Hepatocyte (in vitro differentiated cells): ENCODE results near the gene TRIP10.

ENCODE experiments used
- EZH2phosphoT487 ChIP-seq: fragments of 200-600 bp; sonication (generic); IDR thresholded peaks from one replicate; pipeline ENCODE4 v1.6.1; 2018; ENCODE audit warnings: antibody characterized with exemption, mild to moderate bottlenecking, low read depth, moderate library complexity; ENCODE audit not compliant: unreplicated experiment, severe bottlenecking
- TF ChIP-seq, protein P1 (sequence below): fragments of 200-600 bp; sonication (generic); IDR thresholded peaks from 2 replicates; pipeline ENCODE4 v1.5.1; 2016; ENCODE audit warnings: antibody characterized with exemption, mild to moderate bottlenecking; ENCODE audit not compliant: poor library complexity

DNA sequence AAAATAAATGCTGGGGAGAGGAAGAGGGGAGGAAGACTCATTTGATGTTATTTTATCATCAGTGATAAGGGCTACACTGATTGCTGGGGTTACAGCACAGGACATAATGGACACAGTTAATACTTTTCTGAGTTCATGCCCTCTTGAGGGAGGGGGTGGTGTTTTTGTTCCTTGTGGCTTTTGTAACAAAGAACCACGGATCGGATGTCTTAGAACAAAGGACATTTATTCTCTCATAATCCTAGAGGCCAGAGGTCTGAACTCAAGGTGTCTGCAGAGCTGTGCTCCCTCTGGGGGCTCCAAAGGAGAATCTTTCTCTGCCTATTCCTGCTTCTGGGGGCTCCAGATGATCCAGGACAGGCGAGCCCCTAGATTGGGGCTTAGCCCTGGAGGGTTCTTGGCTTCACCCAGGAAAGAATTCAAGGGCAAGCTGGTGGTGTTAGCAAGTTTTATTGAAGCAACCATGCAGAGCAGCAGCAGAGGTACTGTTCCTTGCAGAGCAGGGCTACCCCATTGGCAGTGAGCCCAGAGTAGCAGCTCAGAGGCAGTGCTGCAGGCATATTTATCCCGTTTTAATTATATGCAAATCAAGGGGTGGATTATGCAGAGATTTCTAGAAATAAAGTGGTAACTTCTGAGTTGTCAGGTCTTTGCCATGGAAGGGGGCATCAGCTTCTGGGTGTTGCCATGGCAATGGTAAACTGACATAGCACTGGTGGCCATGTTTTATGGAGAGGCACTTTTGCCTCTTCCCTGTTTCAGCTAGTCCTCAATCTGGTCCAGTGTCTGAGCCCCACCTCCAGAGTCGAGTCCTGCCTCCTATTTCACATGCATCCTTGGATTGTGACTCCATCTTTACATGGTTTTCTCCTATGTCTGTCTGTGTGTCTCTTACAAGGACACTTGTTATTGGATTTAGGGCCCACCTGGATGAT, 51.0 kb downstream of the TRIP10 start:
- TF ChIP-seq, protein P1, sequence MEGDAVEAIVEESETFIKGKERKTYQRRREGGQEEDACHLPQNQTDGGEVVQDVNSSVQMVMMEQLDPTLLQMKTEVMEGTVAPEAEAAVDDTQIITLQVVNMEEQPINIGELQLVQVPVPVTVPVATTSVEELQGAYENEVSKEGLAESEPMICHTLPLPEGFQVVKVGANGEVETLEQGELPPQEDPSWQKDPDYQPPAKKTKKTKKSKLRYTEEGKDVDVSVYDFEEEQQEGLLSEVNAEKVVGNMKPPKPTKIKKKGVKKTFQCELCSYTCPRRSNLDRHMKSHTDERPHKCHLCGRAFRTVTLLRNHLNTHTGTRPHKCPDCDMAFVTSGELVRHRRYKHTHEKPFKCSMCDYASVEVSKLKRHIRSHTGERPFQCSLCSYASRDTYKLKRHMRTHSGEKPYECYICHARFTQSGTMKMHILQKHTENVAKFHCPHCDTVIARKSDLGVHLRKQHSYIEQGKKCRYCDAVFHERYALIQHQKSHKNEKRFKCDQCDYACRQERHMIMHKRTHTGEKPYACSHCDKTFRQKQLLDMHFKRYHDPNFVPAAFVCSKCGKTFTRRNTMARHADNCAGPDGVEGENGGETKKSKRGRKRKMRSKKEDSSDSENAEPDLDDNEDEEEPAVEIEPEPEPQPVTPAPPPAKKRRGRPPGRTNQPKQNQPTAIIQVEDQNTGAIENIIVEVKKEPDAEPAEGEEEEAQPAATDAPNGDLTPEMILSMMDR = no peak
- TF ChIP-seq EZH2phosphoT487 = no peak
